ENCODE results near the gene SERPINB1.

- TF ChIP-seq CTCF (IDR thresholded peaks at IDR 0.05) (no peak), POLR2AphosphoS5 (IDR thresholded peaks at IDR 0.05; ENCODE audit: low read depth, low read length) (no peak), EP300 (IDR thresholded peaks at IDR 0.05; ENCODE audit: borderline replicate concordance in 1 of 2, low read depth in 1 of 2, low read length in 1 of 2) (no peak), PBX3 (IDR thresholded peaks at IDR 0.05) (no peak), RAD21 (IDR thresholded peaks at IDR 0.05; ENCODE audit: low read length) (no peak), EZH2phosphoT487 (IDR thresholded peaks at IDR 0.05; ENCODE audit: borderline replicate concordance, low read depth) (no peak)
- TF ChIP-seq, protein P1, sequence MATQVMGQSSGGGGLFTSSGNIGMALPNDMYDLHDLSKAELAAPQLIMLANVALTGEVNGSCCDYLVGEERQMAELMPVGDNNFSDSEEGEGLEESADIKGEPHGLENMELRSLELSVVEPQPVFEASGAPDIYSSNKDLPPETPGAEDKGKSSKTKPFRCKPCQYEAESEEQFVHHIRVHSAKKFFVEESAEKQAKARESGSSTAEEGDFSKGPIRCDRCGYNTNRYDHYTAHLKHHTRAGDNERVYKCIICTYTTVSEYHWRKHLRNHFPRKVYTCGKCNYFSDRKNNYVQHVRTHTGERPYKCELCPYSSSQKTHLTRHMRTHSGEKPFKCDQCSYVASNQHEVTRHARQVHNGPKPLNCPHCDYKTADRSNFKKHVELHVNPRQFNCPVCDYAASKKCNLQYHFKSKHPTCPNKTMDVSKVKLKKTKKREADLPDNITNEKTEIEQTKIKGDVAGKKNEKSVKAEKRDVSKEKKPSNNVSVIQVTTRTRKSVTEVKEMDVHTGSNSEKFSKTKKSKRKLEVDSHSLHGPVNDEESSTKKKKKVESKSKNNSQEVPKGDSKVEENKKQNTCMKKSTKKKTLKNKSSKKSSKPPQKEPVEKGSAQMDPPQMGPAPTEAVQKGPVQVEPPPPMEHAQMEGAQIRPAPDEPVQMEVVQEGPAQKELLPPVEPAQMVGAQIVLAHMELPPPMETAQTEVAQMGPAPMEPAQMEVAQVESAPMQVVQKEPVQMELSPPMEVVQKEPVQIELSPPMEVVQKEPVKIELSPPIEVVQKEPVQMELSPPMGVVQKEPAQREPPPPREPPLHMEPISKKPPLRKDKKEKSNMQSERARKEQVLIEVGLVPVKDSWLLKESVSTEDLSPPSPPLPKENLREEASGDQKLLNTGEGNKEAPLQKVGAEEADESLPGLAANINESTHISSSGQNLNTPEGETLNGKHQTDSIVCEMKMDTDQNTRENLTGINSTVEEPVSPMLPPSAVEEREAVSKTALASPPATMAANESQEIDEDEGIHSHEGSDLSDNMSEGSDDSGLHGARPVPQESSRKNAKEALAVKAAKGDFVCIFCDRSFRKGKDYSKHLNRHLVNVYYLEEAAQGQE (IDR thresholded peaks at IDR 0.05; ENCODE audit: low read depth, low read length): no peak
Observed at GRCh38 chr6:2890976-2891767, 49.5 kb upstream of the SERPINB1 start.
